Esophagus muscularis mucosa (tissue), 4 donors: ENCODE data around the gene DPYSL3. TPM values are rescaled to one million over a fixed set of nuclear protein-coding genes. Genes with fewer than 3 reads are reported as not detected.

Experiments
- DNase-seq: peaks from one replicate; pipeline ENCODE4 v3.0.0-alpha.2; 2017; ENCODE audit errors: extremely low spot score
- H3K27ac ChIP-seq, 4 donors: fragments of 200-600 bp; sonication (generic); replicated peaks in 1 of 4; 1 replicate in 3 of 4; 2 replicates in 1 of 4; pipeline ENCODE4 v1.5.1; 2016 to 2019; ENCODE audit warnings: mild to moderate bottlenecking in 1 of 4
- H3K27me3 ChIP-seq, 4 donors: fragments of 200-600 bp; sonication (generic); one replicate each; pipeline versions ENCODE4 v1.5.1 to v1.6.0; 2016 to 2019
- H3K36me3 ChIP-seq, 4 donors: fragments of 200-600 bp; sonication (generic); one replicate each; pipeline ENCODE4 v1.5.1; 2016 to 2019
- H3K4me1 ChIP-seq, 4 donors: fragments of 200-600 bp; sonication (generic); one replicate each; pipeline ENCODE4 v1.5.1; 2016 to 2019
- H3K4me3 ChIP-seq, 4 donors: fragments of 200-600 bp; sonication (generic); 1 replicate in 2 of 4; 2 replicates in 2 of 4; pipeline ENCODE4 v1.5.1; 2016 to 2019; ENCODE audit warnings: mild to moderate bottlenecking in 4 of 4, moderate library complexity in 1 of 4
- H3K9me3 ChIP-seq, 4 donors: fragments of 200-600 bp; sonication (generic); 1 replicate in 3 of 4; 2 replicates in 1 of 4; pipeline ENCODE4 v1.5.1; 2016 to 2019
- CTCF ChIP-seq, 3 experiments: fragments of 200-600 bp in 2 of 3; fragments of 450-650 bp in 1 of 3; sonication (generic) in 2 of 3; IDR thresholded peaks; one replicate each; pipeline ENCODE4 v1.5.1; 2017 to 2019; ENCODE audit warnings: antibody characterized with exemption in 3 of 3, mild to moderate bottlenecking in 2 of 3, moderate library complexity in 1 of 3
- EP300 ChIP-seq: sonication (generic); formaldehyde crosslinking; IDR thresholded peaks from one replicate; pipeline ENCODE4 v1.6.1; 2017; ENCODE audit warnings: antibody characterized with exemption
- POLR2A ChIP-seq: fragments of 450-650 bp; IDR thresholded peaks from one replicate; pipeline ENCODE4 v1.6.1; 2017; ENCODE audit warnings: antibody characterized with exemption, moderate library complexity, mild to moderate bottlenecking, low read depth
- POLR2AphosphoS5 ChIP-seq, 2 donors: sonication (generic); formaldehyde crosslinking; IDR thresholded peaks; one replicate each; pipeline ENCODE4 v1.6.1; 2017; ENCODE audit warnings: antibody characterized with exemption in 2 of 2
- WGBS: methylation state at CpG from one replicate; pipeline ENCODE4 v1.1.5; 2018; 5-methylcytosine and 5-hydroxymethylcytosine counted together
- intact Hi-C: fragments of 100-400 bp; cut with DNase I; formaldehyde crosslinking; loops from one replicate; pipeline ENCODE4 v1.15.1; 2023
- total RNA-seq, 4 donors: library from RNA; depleted of rRNA; stranded (reverse); fragments of >200 nt; gene quantifications; one replicate each; pipeline versions ENCODE4 v1.1.0 to v1.2.1, GENCODE V29; 2016

Gene DPYSL3
- total RNA-seq, 4 donors from 2014 or later = 295 to 449 (median 378) TPM

GRCh38 chr5:147504535-147504934 is 5.3 kb downstream of the DPYSL3 start:
- Histone ChIP-seq H3K4me1 (peaks cover 24 to 72% (median 56%) of the 10 kb centered on the region in 4 donors), H3K4me3 (peak overlapping the region in 1 of 4 donors; percentile 9), H3K9me3 (no peaks in the 10 kb centered on the region), H3K27ac (peak overlapping the region; percentile 90 to 98 (median 92)), H3K27me3 (no peaks in the 10 kb centered on the region), H3K36me3 (no peaks in the 10 kb centered on the region)
- no peak for DNase-seq
- WGBS = 33% methylated on average over 1 of the region's 1 CpG
- TF ChIP-seq POLR2AphosphoS5 (IDR thresholded peaks at IDR 0.05) (no peak), EP300 (no peak), CTCF (IDR thresholded peaks at IDR 0.05) (no peak), POLR2A (no peak)
- intact Hi-C loops = no loop called here

DNA sequence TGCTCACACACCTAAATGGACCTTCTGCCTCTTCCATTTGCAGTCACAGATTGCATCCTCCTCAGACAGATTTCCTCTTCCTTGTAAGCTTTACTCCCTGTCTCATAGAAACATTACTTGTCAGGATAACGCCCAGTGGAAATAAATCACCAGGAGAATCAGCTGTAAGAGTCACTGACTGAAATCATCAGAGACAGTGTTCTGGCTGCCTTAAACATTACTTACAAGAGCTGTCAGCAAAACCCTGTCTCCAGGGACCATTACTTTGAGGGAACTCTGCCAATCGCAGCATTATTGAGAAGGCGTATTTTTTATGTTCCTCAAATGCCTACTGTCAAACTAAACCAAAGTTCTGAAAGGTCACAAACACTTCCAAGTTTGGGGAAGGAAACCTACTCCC is 5.9 kb downstream of the DPYSL3 start:
- Histone ChIP-seq H3K4me1 (peaks cover 24 to 77% (median 58%) of the 10 kb centered on the region in 4 donors), H3K36me3 (no peaks in the 10 kb centered on the region), H3K27me3 (no peaks in the 10 kb centered on the region), H3K9me3 (no peaks in the 10 kb centered on the region), H3K27ac (peak overlapping the region; percentile 90 to 98 (median 92)), H3K4me3 (peak overlapping the region in 1 of 4 donors; percentile 9)
- no peak for DNase-seq
- intact Hi-C loops = no loop called here
- 8% methylated on average over 3 of the region's 3 CpGs for WGBS
- no peak for TF ChIP-seq EP300
- peak in 1 of 2 donors; percentile 20 for TF ChIP-seq POLR2AphosphoS5 (IDR thresholded peaks at IDR 0.05)

DNA sequence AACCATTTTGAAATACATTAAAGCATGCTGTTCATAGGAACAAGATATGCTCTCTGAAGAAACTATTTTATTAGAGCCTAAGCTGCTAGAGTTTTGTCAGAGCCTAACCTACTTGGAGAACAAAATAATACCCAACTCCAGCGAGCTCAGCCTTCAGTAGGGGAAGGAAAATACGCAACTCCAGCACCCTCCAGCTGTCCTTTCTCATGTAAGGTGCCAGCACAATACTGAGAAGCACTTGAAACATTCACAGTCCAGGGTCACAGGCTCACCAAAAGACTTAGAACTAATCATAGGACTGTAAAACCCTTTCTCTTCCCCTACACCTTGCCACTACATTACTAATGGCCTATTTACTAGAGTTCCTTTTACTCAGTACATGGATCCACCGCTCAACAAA is 18.9 kb downstream of the DPYSL3 start:
- 59% methylated on average over 3 of the region's 3 CpGs for WGBS
- no peak for TF ChIP-seq EP300
- TF ChIP-seq CTCF (IDR thresholded peaks at IDR 0.05) = no peak
- no peak for TF ChIP-seq POLR2A
- no peak for TF ChIP-seq POLR2AphosphoS5 (IDR thresholded peaks at IDR 0.05)
- intact Hi-C loops = no loop called here
- H3K27me3 ChIP-seq = no peaks in the 10 kb centered on the region
- no peaks in the 10 kb centered on the region for H3K9me3 ChIP-seq
- H3K4me3 ChIP-seq = no peak overlapping the region
- peaks cover 6 to 73% (median 52%) of the 10 kb centered on the region in 4 donors for H3K4me1 ChIP-seq
- peak overlapping the region; percentile 38 to 66 (median 56) for H3K27ac ChIP-seq
- DNase-seq = no peak
- no peaks in the 10 kb centered on the region for H3K36me3 ChIP-seq

DNA sequence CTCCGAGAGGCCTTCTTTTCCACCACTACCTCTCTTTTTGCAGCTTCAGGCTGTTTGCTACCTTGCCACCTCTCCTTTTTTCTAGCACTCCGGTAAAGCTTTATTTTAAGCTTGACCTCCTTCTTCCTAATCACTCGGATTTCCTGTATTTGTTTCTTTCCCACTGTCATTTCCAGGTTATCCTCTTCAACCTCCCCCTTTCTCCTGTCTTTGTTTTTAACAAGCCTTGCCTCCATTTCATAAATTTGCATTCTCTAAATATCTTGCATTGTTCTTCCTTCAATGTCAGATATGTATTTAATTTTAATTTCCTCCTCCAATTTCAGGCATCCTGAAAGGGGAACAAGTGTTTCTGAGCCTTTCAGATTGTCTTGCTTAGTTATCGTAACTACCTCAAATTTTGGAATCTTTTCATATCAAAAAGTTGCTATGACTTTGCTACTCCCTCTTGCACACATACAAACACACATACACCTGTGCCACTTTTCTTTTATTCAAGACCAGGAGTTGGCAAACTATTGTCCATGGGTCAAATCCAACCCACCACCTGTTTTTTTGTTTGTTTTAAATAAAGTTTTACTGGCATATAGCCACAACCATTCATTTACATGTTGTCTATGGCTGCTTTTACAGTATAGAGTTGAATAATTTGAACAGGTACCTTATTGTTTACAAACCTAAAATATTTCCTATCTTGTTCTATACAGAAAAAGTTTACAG is 22.7 kb downstream of the DPYSL3 start:
- Histone ChIP-seq H3K4me3 (no peak overlapping the region), H3K9me3 (no peaks in the 10 kb centered on the region), H3K27me3 (no peaks in the 10 kb centered on the region), H3K27ac (peak overlapping the region; percentile 41 to 82 (median 66)), H3K36me3 (no peaks in the 10 kb centered on the region), H3K4me1 (peaks cover 32 to 93% (median 84%) of the 10 kb centered on the region in 4 donors)
- WGBS = 47% methylated on average over 4 of the region's 4 CpGs
- intact Hi-C loops = no loop called here
- DNase-seq = no peak
- TF ChIP-seq EP300 (no peak), POLR2A (no peak), CTCF (IDR thresholded peaks at IDR 0.05) (no peak), POLR2AphosphoS5 (IDR thresholded peaks at IDR 0.05) (no peak)

- intact Hi-C loops = no loop called here
- WGBS = 98% methylated on average over 2 of the region's 2 CpGs
- H3K36me3 ChIP-seq = no peaks in the 10 kb centered on the region
- no peak overlapping the region for H3K4me3 ChIP-seq
- peaks cover 39 to 91% (median 85%) of the 10 kb centered on the region in 4 donors for H3K4me1 ChIP-seq
- no peaks in the 10 kb centered on the region for H3K9me3 ChIP-seq
- H3K27ac ChIP-seq = peak overlapping the region; percentile 71 to 84 (median 79)
- no peaks in the 10 kb centered on the region for H3K27me3 ChIP-seq
- no peak for TF ChIP-seq POLR2AphosphoS5 (IDR thresholded peaks at IDR 0.05)
- no peak for TF ChIP-seq CTCF (IDR thresholded peaks at IDR 0.05)
- no peak for TF ChIP-seq EP300
- TF ChIP-seq POLR2A = no peak
- no peak for DNase-seq
These were observed 24.1 kb downstream of the DPYSL3 start for GRCh38 chr5:147485814-147486213.
